ENCODE measurements around the gene ANKRD63. TPM values are rescaled to one million over a fixed set of nuclear protein-coding genes. Genes with fewer than 3 reads are reported as not detected.

Gene ANKRD63
- total and polyA plus RNA-seq, 9 of the 15 experiments (the other 6 are each of a cell fraction or from before 2014, with no cell fraction given), result 1.3 to 2.0 (median 1.8) TPM; not detected in 6

- no peak for TF ChIP-seq BRF1 (IDR thresholded peaks at IDR 0.05; ENCODE audit: borderline replicate concordance, extremely low read depth, insufficient read length)
- TF ChIP-seq PCBP2 (IDR thresholded peaks at IDR 0.05; ENCODE audit: low read depth, low read length, poor library complexity, severe bottlenecking), result no peak
- TF ChIP-seq STAT5A (IDR thresholded peaks at IDR 0.05; ENCODE audit: borderline replicate concordance, low read length), result no peak
- TF ChIP-seq, protein P1, sequence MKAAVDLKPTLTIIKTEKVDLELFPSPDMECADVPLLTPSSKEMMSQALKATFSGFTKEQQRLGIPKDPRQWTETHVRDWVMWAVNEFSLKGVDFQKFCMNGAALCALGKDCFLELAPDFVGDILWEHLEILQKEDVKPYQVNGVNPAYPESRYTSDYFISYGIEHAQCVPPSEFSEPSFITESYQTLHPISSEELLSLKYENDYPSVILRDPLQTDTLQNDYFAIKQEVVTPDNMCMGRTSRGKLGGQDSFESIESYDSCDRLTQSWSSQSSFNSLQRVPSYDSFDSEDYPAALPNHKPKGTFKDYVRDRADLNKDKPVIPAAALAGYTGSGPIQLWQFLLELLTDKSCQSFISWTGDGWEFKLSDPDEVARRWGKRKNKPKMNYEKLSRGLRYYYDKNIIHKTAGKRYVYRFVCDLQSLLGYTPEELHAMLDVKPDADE (conservative IDR thresholded peaks at IDR 0.05; ENCODE audit: control insufficient read depth, low read depth, low read length), result no peak
- no peak for TF ChIP-seq ZNF217 (CRISPR knock-in tag; IDR thresholded peaks at IDR 0.05)
- TF ChIP-seq ZBTB8A (IDR thresholded peaks at IDR 0.05; ENCODE audit: partially characterized antibody), result no peak
- no peak for TF ChIP-seq TAF15 (IDR thresholded peaks at IDR 0.05; ENCODE audit: low read depth, low read length)
- no peak for TF ChIP-seq SMAD3 (CRISPR knock-in tag; conservative IDR thresholded peaks at IDR 0.05)
- no peak for TF ChIP-seq HMG20B (CRISPR knock-in tag; IDR thresholded peaks at IDR 0.05)
- TF ChIP-seq JUNB (CRISPR knock-in tag; conservative IDR thresholded peaks at IDR 0.05), result no peak
- TF ChIP-seq NFIX (CRISPR knock-in tag; IDR thresholded peaks at IDR 0.05; ENCODE audit: low read depth), result no peak
- TF ChIP-seq, protein P2, sequence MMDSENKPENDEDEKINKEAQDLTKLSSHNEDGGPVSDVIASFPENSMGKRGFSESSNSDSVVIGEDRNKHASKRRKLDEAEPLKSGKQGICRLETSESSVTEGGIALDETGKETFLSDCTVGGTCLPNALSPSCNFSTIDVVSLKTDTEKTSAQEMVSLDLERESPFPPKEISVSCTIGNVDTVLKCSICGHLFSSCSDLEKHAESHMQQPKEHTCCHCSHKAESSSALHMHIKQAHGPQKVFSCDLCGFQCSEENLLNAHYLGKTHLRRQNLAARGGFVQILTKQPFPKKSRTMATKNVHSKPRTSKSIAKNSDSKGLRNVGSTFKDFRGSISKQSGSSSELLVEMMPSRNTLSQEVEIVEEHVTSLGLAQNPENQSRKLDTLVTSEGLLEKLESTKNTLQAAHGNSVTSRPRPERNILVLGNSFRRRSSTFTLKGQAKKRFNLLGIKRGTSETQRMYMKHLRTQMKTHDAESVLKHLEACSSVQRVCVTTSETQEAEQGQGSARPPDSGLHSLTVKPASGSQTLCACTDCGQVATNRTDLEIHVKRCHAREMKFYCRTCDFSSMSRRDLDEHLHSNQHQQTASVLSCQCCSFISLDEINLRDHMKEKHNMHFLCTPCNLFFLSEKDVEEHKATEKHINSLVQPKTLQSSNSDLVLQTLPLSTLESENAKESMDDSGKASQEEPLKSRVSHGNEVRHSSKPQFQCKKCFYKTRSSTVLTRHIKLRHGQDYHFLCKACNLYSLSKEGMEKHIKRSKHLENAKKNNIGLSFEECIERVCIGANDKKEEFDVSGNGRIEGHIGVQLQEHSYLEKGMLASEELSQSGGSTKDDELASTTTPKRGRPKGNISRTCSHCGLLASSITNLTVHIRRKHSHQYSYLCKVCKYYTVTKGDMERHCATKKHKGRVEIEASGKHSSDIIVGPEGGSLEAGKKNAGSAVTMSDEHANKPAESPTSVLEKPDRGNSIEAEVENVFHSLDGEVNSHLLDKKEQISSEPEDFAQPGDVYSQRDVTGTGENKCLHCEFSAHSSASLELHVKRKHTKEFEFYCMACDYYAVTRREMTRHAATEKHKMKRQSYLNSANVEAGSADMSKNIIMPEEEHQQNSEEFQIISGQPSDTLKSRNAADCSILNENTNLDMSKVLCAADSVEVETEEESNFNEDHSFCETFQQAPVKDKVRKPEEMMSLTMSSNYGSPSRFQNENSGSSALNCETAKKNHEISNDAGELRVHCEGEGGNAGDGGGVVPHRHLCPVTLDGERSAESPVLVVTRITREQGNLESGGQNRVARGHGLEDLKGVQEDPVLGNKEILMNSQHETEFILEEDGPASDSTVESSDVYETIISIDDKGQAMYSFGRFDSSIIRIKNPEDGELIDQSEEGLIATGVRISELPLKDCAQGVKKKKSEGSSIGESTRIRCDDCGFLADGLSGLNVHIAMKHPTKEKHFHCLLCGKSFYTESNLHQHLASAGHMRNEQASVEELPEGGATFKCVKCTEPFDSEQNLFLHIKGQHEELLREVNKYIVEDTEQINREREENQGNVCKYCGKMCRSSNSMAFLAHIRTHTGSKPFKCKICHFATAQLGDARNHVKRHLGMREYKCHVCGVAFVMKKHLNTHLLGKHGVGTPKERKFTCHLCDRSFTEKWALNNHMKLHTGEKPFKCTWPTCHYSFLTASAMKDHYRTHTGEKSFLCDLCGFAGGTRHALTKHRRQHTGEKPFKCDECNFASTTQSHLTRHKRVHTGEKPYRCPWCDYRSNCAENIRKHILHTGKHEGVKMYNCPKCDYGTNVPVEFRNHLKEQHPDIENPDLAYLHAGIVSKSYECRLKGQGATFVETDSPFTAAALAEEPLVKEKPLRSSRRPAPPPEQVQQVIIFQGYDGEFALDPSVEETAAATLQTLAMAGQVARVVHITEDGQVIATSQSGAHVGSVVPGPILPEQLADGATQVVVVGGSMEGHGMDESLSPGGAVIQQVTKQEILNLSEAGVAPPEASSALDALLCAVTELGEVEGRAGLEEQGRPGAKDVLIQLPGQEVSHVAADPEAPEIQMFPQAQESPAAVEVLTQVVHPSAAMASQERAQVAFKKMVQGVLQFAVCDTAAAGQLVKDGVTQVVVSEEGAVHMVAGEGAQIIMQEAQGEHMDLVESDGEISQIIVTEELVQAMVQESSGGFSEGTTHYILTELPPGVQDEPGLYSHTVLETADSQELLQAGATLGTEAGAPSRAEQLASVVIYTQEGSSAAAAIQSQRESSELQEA (IDR thresholded peaks at IDR 0.05; ENCODE audit: low read depth), result no peak
- TF ChIP-seq, protein P3, sequence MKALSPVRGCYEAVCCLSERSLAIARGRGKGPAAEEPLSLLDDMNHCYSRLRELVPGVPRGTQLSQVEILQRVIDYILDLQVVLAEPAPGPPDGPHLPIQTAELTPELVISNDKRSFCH (CRISPR knock-in tag; IDR thresholded peaks at IDR 0.05), result no peak
- TF ChIP-seq, protein P3 (tag; IDR thresholded peaks at IDR 0.05), result peak; percentile 62; the same call in 1 of the 2 replicates
- no peak for TF ChIP-seq NFXL1 (CRISPR knock-in tag; IDR thresholded peaks at IDR 0.05)
- TF ChIP-seq RB1 (IDR thresholded peaks at IDR 0.05; ENCODE audit: low read depth), result no peak
- no peak for TF ChIP-seq ZNF134 (CRISPR knock-in tag; conservative IDR thresholded peaks at IDR 0.05)
- TF ChIP-seq GATAD2B (IDR thresholded peaks at IDR 0.05; ENCODE audit: borderline replicate concordance), result 0 out of 2 replicates have a peak, but pooled peaks have one; percentile 31
- TF ChIP-seq TEAD1 (CRISPR knock-in tag; IDR thresholded peaks at IDR 0.05), result peak in 1 of 2 experiments; percentile 58; a peak in 1 of 4 replicates
- TF ChIP-seq GTF2E2 (tag; IDR thresholded peaks at IDR 0.05), result no peak
These were observed 8.2 kb upstream of the ANKRD63 start (continued) for GRCh38 chr15:40290918-40291574.

Data from K562 (cell line).